ENCODE data around the gene GMDS.

The GMDS gene

GRCh38 chr6:1644516-1645060, 600.8 kb downstream of the GMDS start:
- no peak for DNase-seq (ENCODE audit: low spot score)

DNA sequence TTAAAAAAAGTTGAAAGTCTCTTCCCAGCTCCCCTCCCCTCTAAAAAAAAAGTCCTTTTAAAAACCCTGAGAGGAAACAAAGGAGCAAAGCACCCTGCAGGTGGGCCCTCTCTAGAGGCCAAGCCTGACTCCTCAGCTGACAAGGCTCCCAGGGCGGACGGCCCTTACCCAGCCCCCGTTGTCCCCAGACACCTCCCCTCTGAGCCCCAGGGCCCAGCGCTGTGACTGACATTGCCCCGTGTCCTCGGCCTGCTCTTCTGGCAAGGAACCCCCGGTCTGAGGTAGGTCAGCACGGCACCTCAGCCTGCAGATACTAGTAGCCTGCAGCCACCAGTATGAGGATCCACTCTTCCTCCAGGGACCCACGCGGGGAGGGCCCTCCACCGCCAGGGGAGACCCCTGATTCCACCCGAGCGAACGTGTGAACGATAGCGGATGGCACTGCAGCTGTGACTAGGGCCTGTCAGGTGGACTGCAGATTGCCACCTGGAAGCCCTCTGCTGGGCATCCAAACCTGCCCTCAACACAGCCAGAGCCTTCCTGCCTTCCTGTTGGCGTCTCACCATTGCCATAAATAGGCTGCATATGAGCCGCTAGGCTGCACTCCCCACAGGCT, 601.5 kb downstream of the GMDS start:
- no peak for DNase-seq (ENCODE audit: low spot score)

GRCh38 chr6:1643111-1643510, 602.3 kb downstream of the GMDS start:
- no peak for DNase-seq (ENCODE audit: low spot score)

DNA sequence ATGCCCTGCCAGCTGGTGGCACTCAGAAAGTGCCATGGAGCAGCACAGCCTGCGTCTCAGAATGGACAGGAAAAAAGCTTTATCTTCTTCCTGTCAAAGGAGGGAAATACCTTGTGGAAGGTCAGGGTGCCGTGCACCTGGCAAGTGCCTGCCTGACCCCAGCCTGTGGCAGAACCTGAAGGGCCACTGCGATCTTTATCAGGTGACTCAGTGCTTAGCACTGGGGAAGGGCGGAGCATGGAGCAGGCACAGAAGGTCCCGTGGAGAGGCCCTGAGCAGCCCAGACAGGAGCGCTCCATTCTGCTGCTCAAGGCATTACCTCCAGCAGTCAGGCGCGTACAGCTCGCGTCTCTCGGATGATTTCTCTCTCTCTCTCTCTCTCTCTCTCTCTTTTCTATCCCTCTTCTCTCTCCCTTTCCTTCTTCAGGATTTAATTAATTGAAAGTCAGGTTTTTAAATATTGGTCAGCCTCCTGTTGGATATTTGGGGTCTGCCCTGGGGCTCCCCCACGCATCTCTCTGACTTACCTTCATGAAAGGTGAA, 604.0 kb downstream of the GMDS start:
- no peak for DNase-seq (ENCODE audit: low spot score)

DNA sequence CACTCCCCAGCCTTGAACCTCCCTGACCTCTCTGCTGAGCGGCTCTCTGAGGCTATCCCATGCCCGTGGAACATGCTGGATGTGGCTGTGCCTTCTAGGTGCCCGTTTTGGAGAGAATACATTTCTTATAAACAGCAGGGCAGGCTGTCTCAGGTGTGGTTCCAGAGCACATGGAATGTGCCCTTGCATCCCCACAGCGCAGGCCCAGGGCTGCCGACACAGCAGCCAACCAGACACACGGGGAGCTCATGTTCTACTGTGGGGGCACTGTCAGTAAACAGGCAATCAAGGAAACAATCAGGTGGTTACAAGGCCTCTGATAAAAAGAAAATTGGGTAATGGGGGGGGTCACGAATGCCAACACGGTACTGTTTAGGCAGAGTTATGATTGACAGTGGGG, 604.9 kb downstream of the GMDS start:
- no peak for DNase-seq (ENCODE audit: low spot score)

- DNase-seq (ENCODE audit: low spot score), result no peak
Observed at GRCh38 chr6:1639430-1639829, 606.0 kb downstream of the GMDS start.

DNA sequence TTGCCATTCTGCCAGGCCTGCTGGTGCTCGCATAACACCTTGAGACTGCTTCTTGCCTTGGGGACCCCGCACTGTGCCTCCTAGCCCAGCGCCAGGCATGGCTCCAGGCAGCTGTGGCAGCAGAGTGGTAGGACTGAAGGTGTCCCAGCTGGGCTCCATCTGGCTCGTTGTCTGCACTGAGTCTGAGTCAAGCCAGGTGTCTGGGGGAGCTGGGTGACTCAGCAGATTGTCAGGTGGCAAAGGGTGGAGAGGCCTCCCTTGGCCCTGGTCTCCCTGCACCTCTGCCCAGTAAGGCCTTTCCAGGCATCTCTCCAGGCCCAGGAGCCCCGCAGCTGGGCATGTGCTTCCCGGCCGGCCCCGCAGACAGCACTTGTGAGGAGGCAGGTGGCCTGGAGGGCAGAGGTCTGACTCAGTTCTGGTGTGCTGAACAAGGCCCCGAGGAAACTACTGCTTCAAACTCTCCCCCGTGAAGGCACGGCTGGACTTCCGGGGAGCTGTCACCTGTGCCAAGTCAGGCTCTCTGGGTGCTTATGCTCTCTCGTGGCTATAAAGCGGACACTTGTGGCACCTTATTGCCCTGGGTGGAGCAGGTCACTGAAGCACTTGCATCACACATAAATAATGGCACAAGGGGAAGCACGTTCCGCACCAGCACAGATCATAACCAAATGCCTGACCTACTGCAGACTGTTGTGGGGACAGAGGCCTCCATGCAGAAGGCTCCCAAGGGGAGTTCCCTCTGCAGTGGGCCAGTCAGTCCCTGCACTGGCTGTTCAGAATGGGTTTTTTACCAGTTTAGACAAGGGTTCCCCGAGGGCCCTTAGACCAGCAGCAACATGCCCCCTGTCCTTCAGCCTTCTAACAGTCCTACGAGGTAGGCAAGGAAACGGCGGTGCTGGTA, 608.2 kb downstream of the GMDS start:
- DNase-seq (ENCODE audit: low spot score), result no peak

GRCh38 chr6:1636272-1636825, 609.1 kb downstream of the GMDS start:
- no peak for DNase-seq (ENCODE audit: low spot score)

- DNase-seq (ENCODE audit: low spot score), result no peak
Observed at GRCh38 chr6:1635305-1636010, 609.9 kb downstream of the GMDS start.

- DNase-seq (ENCODE audit: low spot score), result no peak
Observed at GRCh38 chr6:1634081-1634480, 611.3 kb downstream of the GMDS start.

DNA sequence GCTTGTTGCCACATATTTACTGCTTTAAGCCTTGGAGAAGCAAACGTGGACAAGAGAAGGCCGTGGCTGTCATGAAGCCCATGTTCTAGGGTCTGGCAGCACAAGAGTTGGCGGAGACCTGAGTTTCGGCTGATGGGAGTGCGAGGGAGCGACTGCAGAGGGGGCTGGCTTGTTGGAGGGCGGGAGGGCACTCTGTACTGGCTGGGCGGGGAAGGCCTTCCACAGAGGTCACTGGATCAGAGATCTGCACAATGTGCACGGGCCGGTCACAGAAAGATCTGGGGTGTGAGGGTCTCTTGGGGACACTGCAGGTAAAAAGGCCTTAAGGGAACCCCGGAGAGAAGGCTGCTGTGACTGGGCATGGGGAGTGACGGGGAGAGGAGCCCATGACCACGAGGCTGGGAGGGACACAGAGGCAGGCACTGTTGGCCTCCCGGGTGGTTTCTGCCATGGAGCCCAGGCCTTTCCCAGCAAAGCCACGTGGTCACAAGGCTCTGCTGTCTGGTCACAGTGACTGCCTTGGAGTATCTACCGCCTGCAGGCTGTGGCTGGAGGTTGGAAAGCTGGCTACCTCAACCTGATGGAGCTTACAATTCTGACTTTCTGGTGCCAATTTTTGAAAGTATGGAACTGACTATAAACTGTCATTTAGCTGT, 611.9 kb downstream of the GMDS start:
- no peak for DNase-seq (ENCODE audit: low spot score)

- no peak for DNase-seq (ENCODE audit: low spot score)
Observed at GRCh38 chr6:1631251-1631650, 614.2 kb downstream of the GMDS start.

DNA sequence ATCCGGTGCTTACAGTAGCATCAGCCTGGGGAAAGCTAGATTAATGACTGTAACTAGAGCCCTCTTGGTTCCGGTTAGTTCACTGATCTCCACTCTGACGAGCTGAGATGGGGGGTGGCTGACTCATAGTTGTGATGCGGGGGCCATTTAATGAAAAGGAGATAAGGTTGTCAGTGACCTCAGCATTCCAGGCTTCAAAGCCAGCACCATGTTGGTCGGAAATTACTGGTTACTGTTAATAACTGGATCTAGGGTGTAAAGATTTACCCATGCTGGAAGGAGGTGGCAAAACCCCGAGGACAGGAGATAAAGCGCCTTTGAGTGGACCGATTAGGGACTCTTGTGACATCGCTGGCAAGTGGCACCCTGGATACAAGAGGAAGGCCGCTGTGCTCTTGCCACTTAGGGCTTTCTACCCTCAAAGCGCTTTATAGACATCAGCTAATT, 614.6 kb downstream of the GMDS start:
- no peak for DNase-seq (ENCODE audit: low spot score)

GRCh38 chr6:1630212-1630770, 615.1 kb downstream of the GMDS start:
- no peak for DNase-seq (ENCODE audit: low spot score)

GRCh38 chr6:1629316-1629715, 616.1 kb downstream of the GMDS start:
- no peak for DNase-seq (ENCODE audit: low spot score)

DNA sequence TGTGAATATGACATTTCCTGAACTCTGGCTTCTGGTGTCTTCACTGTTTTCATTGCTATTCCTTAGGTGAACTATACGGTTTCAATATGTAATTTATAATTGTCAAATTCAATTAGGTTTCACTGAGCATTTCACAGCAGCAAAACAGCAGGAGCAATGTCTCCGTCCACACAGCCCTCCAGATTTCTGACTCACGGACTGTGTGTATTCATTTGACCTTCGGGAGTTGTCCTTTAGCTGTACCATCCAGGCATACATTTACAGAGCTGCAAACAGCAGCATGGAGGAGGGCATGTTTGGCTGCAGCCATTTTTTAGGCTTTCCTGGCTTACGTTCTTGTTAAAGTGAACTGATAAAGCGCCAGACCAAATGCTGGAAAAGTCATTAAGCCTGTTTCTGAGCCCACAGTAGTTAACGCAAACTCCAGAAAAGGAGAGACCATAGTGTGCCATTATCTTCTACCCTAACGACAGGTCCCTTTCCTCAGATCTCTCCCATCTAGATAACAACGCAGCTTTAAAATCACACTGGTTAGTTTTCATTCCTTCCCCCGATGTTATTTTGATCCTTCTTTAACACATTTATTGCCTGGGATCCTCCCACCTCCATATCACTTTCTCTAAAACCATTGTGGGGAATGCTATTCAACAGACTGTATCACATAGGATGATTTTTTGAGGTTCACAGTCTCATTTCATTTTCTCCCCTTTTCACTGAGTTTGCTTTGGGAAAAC, 617.4 kb downstream of the GMDS start:
- DNase-seq (ENCODE audit: low spot score), result no peak

- no peak for DNase-seq (ENCODE audit: low spot score)
Observed at GRCh38 chr6:1626481-1626880, 618.9 kb downstream of the GMDS start.

DNA sequence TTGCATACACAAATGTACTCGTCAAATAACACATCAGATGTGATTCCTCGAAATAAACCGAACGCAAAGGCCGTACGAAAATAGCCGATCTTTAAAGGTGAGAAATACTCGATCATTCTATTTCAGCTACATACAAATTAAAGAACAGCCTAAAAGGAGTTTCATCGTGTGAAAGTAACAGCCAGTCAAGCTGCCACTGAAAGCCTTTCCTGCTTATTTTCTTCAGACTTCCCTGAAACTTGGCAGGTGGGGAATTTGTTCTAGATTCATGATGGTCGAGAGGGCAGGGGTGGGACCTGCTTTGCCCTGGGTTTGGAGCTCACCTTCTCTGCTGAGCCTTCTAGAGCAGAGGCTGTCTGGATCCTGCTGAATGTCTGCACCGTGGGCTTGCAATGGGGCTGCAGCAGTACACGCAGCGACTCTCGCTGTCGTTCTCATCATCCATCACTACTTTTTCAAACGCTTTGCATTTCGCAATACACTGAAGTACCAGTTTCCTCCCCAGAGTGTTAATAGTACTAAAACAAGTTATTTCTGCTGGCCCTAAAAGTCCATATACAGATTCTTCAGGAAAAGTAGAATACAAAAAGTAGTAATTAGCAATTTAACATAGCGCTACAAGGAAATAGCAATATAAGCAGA, 619.5 kb downstream of the GMDS start:
- DNase-seq (ENCODE audit: low spot score), result no peak

GRCh38 chr6:1624851-1625781, 620.3 kb downstream of the GMDS start:
- DNase-seq (ENCODE audit: low spot score), result no peak
